Measurements from ENCODE around the gene MRPL21.
A peak's percentile ranks its signal among the peaks of the same experiment; 100 is the strongest.

Gene MRPL21

GRCh38 chr11:68844801-68845200 is 58.8 kb downstream of the MRPL21 start:
- DNase-seq (ENCODE audit: low read depth): no peak
- TF ChIP-seq CTCF (conservative IDR thresholded peaks at IDR 0.05; ENCODE audit: low read depth, low read length): no peak
- no peak overlapping the region for H3K4me3 ChIP-seq (ENCODE audit: low read length)

GRCh38 chr11:68844376-68844775 is 59.3 kb downstream of the MRPL21 start:
- H3K4me3 ChIP-seq (ENCODE audit: low read length): peak overlapping the region; percentile 41
- DNase-seq (ENCODE audit: low read depth): no peak

DNA sequence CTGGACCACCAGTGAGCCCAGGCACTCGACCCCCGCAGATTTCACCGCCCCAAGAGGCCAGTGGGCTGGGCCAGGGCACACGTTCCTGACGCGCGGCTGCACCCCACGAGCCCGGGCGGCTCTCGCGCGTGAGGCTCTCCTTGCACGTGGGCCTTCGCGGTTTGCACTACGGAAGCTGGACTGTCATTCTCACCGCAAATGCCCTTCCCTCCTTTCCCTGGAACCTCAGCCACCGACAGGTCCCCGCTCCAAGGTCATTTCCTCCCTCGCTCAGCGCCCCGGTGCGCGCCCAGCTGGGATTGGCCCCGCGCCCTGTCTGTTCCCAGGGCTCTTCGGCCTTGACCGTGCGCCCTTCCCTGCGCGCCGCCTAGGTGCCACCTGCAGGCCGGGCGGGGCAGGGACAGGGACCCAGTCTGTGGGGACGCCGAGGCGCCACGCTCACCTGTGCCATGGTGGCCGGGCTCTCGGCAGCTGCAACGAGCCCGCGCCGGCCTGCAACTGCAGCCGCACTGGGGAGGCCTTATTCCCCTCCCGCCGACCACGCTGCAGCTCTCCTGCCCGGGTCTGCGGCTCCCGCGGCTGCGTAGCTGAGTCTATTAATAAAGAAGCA is 59.8 kb downstream of the MRPL21 start:
- TF ChIP-seq CTCF (conservative IDR thresholded peaks at IDR 0.05; ENCODE audit: low read depth, low read length): peak; percentile 53
- no peak for DNase-seq (ENCODE audit: low read depth)
- H3K4me3 ChIP-seq (ENCODE audit: low read length): peak overlapping the region; percentile 41

More at GRCh38 chr11:68844376-68844775, 59.3 kb downstream of the MRPL21 start:
- no peak for TF ChIP-seq CTCF (conservative IDR thresholded peaks at IDR 0.05; ENCODE audit: low read depth, low read length)

DNA sequence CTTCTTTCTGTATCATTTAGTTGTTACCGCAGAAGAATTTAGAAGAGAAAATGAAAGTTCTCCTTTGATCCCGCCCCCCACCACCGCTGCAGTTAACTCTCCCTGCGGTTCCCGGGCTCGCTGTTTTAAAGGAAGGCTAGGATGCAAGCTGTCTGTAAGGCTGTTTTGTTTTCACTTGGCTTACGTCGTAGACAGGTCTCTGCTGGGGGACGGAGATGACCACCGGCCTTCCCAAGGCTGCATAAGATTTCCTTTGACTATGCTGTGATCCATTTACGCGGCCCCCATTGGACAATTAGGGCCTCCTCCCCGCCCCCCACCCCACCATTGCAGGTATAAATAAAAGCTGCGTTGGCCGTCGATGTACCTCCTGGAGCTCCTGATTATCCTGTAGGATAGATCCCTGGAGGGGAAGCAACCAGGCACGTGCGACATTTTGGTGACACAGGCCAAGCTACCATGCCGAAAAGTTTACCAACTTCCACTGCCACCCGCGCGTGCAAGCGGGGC is 60.5 kb downstream of the MRPL21 start:
- TF ChIP-seq CTCF (conservative IDR thresholded peaks at IDR 0.05; ENCODE audit: low read depth, low read length): no peak
- no peak overlapping the region for H3K4me3 ChIP-seq (ENCODE audit: low read length)
- no peak for DNase-seq (ENCODE audit: low read depth)

- no peak for DNase-seq (ENCODE audit: low read depth)
- no peak for TF ChIP-seq CTCF (conservative IDR thresholded peaks at IDR 0.05; ENCODE audit: low read depth, low read length)
- H3K4me3 ChIP-seq (ENCODE audit: low read length): no peak overlapping the region
Measured at GRCh38 chr11:68842427-68843051, 61.1 kb downstream of the MRPL21 start.

GRCh38 chr11:68841718-68842426 is 61.8 kb downstream of the MRPL21 start, which contains the start of gene CPT1A:
Gene CPT1A, minus strand, starts transcription at chr11:68841916. Its CDS starts 26,442 bp downstream, at chr11:68815474.
- TF ChIP-seq CTCF (conservative IDR thresholded peaks at IDR 0.05; ENCODE audit: low read depth, low read length): no peak
- DNase-seq (ENCODE audit: low read depth): no peak
- H3K4me3 ChIP-seq (ENCODE audit: low read length): peak within 1 kb of the TSS; percentile 39
